HEK293T (cell line): ENCODE results near the gene SH3RF2.
"Not testable (repeated sequence)": the region's sequence is repeated elsewhere in the genome, so short reads cannot be mapped to it uniquely, and the experiment has no call there.

Experiments
- CTCF ChIA-PET: fragments of 350-600 bp; formaldehyde crosslinking; extraction: SDS; loops from one replicate; lab custom pipeline; 2021; ENCODE audit warnings: antibody characterized with exemption, inconsistent platforms; lab: Yijun Ruan, JAX
- POLR2A ChIA-PET: fragments of 350-600 bp; formaldehyde crosslinking; extraction: SDS; loops from one replicate; lab custom pipeline; 2020; ENCODE audit warnings: antibody characterized with exemption, inconsistent platforms; lab: Yijun Ruan, JAX
- DNase-seq: peaks from one replicate; pipeline ENCODE4 v3.0.0; 2012; ENCODE audit warnings: mixed read lengths; ENCODE audit errors: extremely low spot score
- ARNT ChIP-seq: fragments of 450-650 bp; IDR thresholded peaks from 2 replicates; pipeline ENCODE4 v1.6.1; 2017; ENCODE audit warnings: mild to moderate bottlenecking
- BHLHE40 ChIP-seq: fragments of 450-650 bp; IDR thresholded peaks from 2 replicates; pipeline ENCODE4 v1.6.1; 2016; ENCODE audit warnings: mild to moderate bottlenecking, moderate library complexity, borderline replicate concordance
- CTBP1 ChIP-seq: fragments of 450-650 bp; IDR thresholded peaks from 2 replicates; pipeline ENCODE4 v1.6.1; 2016; ENCODE audit warnings: borderline replicate concordance
- ELF4 ChIP-seq: fragments of 450-650 bp; IDR thresholded peaks from 2 replicates; pipeline ENCODE4 v1.6.1; 2017; ENCODE audit warnings: antibody characterized with exemption
- FOXA1 ChIP-seq: fragments of 450-650 bp; IDR thresholded peaks from 2 replicates; pipeline ENCODE4 v1.6.1; 2016; ENCODE audit warnings: mild to moderate bottlenecking
- FOXK2 ChIP-seq: fragments of 450-650 bp; IDR thresholded peaks from 2 replicates; pipeline ENCODE4 v1.6.1; 2016; ENCODE audit warnings: mild to moderate bottlenecking
- FOXM1 ChIP-seq: fragments of 450-650 bp; IDR thresholded peaks from 2 replicates; pipeline ENCODE4 v1.6.1; 2017; ENCODE audit warnings: mild to moderate bottlenecking, borderline replicate concordance
- HDGF ChIP-seq: fragments of 450-650 bp; IDR thresholded peaks from 2 replicates; pipeline ENCODE4 v1.6.1; 2017; ENCODE audit warnings: antibody characterized with exemption, borderline replicate concordance
- L3MBTL2 ChIP-seq: fragments of 450-650 bp; conservative IDR thresholded peaks from 2 replicates; pipeline ENCODE4 v1.6.1; 2016; ENCODE audit warnings: mild to moderate bottlenecking
- LEF1 ChIP-seq: fragments of 450-650 bp; IDR thresholded peaks from 2 replicates; pipeline ENCODE4 v1.6.1; 2017; ENCODE audit warnings: mild to moderate bottlenecking, borderline replicate concordance
- NFRKB ChIP-seq: fragments of 450-650 bp; IDR thresholded peaks from 2 replicates; pipeline ENCODE4 v1.6.1; 2016; ENCODE audit warnings: mild to moderate bottlenecking, moderate library complexity
- PKNOX1 ChIP-seq: fragments of 450-650 bp; IDR thresholded peaks from 2 replicates; pipeline ENCODE4 v1.6.1; 2016
- SP1 ChIP-seq: fragments of 450-650 bp; IDR thresholded peaks from 2 replicates; pipeline ENCODE4 v1.6.1; 2017
- SUZ12 ChIP-seq: fragments of 450-650 bp; IDR thresholded peaks from 2 replicates; pipeline ENCODE4 v1.6.1; 2016; ENCODE audit warnings: mild to moderate bottlenecking
- TARDBP ChIP-seq: fragments of 450-650 bp; IDR thresholded peaks from 2 replicates; pipeline ENCODE4 v1.6.1; 2016
- ZNF384 ChIP-seq: fragments of 450-650 bp; IDR thresholded peaks from 2 replicates; pipeline ENCODE4 v1.6.1; 2016

SH3RF2 gene

DNA sequence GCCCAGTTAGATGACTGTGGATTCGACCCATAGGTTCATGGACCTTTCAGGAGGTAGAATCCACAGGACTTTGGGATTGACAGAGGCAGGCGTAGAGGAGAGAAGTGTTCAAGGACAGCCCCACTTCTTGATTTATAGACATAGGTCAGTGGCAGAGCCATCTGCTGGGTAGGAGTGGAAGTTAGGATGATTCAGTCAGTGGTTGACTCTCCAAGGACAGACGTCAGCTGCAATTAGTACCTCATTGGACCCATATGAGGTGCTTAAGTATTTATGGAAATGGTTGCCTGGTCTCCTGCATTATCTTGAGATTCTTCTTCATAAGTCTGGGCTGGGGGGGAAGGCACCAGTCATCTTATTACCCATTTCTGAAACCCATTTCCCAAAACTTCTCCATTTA, 70.9 kb downstream of the SH3RF2 start:
- CTCF ChIA-PET, result interaction anchor here (2.4 kb wide), 1 partner anchor 34 kb away, joined by 10 read pairs; no protein-coding TSS in a partner anchor
- POLR2A ChIA-PET, result no interaction called here
- TF ChIP-seq PKNOX1 (peak; percentile 78), FOXK2 (no peak)
- DNase-seq, result no peak

GRCh38 chr5:146007989-146008388, 71.6 kb downstream of the SH3RF2 start:
- ChIA-PET CTCF (interaction anchor here (2.4 kb wide), 1 partner anchor 33 kb away, joined by 10 read pairs; no protein-coding TSS in a partner anchor), POLR2A (no interaction called here)
- no peak for DNase-seq
- TF ChIP-seq FOXA1 (no peak), CTBP1 (no peak), LEF1 (no peak), ZNF384 (no peak), FOXM1 (no peak), BHLHE40 (no peak), ELF4 (no peak), ARNT (no peak), HDGF (no peak), L3MBTL2 (no peak), NFRKB (no peak), SP1 (no peak), TARDBP (no peak), FOXK2 (no peak), PKNOX1 (no peak), SUZ12 (no peak)

- ChIA-PET CTCF (interaction anchor here (2.4 kb wide), 1 partner anchor 32 kb away, joined by 10 read pairs; no protein-coding TSS in a partner anchor), POLR2A (no interaction called here)
- no peak for DNase-seq
- TF ChIP-seq ELF4 (no peak), NFRKB (no peak), BHLHE40 (no peak), PKNOX1 (no peak), CTBP1 (no peak), FOXA1 (no peak), FOXK2 (no peak), FOXM1 (no peak), ARNT (no peak), ZNF384 (no peak), TARDBP (no peak), SUZ12 (no peak), SP1 (no peak), LEF1 (no peak), L3MBTL2 (no peak), HDGF (no peak)
These were observed 72.6 kb downstream of the SH3RF2 start for GRCh38 chr5:146009020-146009419.

GRCh38 chr5:146010447-146010846, 74.1 kb downstream of the SH3RF2 start:
- POLR2A ChIA-PET, CTCF ChIA-PET, DNase-seq: not testable (repeated sequence)

DNA sequence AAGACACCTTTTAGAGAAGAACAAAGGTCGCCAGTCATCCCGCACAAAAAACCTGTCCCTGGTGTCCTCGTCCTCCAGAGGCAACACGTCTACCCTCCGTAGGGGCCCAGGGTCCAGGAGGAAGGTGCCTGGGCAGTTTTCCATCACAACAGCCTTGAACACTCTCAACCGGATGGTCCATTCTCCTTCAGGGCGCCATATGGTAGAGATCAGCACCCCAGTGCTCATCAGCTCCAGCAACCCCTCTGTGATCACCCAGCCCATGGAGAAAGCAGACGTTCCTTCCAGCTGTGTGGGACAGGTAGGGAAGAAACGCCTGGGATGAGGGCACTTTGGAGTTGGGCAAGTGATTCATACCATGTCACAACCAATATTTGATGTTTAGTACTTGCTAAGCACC, 77.4 kb downstream of the SH3RF2 start:
- ChIA-PET POLR2A (no interaction called here), CTCF (no interaction called here)
- TF ChIP-seq L3MBTL2 (no peak), SUZ12 (no peak), CTBP1 (no peak), ZNF384 (no peak), ARNT (no peak), FOXM1 (no peak), PKNOX1 (no peak)
- no peak for DNase-seq

DNA sequence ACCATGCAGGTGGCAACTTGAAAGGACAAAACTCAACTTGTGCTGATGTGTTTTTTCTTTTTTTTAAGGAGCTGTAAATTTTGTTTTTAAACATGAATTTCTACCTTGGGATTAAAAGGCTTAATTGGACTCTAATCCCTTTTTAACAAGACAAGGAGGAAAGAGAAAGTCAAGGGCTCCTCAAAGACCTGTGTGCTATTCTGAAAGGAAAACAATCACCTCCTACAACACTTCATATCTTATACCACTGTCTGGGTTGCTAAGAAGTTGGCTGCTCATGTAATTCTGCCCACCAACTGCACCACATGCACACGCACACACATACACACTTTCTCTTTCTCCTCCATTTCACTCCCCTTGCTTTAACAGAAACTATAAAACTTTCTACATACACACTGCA, 78.6 kb downstream of the SH3RF2 start:
- CTCF ChIA-PET, result no interaction called here
- TF ChIP-seq ARNT (no peak), CTBP1 (no peak), L3MBTL2 (no peak), NFRKB (no peak), TARDBP (no peak), SP1 (no peak), FOXA1 (no peak), HDGF (no peak), PKNOX1 (no peak), FOXK2 (no peak), ZNF384 (no peak), LEF1 (no peak), ELF4 (no peak), BHLHE40 (no peak), FOXM1 (no peak), SUZ12 (no peak)

More for the DNA sequence above, 78.6 kb downstream of the SH3RF2 start:
- POLR2A ChIA-PET, result no interaction called here
- DNase-seq, result no peak
